ENCODE data around the gene IRS2. TPM values are rescaled to one million over a fixed set of nuclear protein-coding genes. Genes with fewer than 3 reads are reported as not detected.

The IRS2 gene
- total RNA-seq, 1 experiment from 2014 or later = not detected

- Histone ChIP-seq H3K27me3 (ENCODE audit: low read length) (no peaks in the 10 kb centered on the region), H3K79me2 (ENCODE audit: low read length) (no peaks in the 10 kb centered on the region), H3K4me3 (ENCODE audit: low read length) (no peak overlapping the region)
Measured at GRCh38 chr13:109809216-109809932, 23.0 kb upstream of the IRS2 start.

GRCh38 chr13:109807345-109807744, 21.0 kb upstream of the IRS2 start:
- no peak overlapping the region for H3K9ac ChIP-seq (ENCODE audit: low read length)
- no peak overlapping the region for H2AFZ ChIP-seq (ENCODE audit: low read length)
- no peak for DNase-seq
- no peaks in the 10 kb centered on the region for H3K79me2 ChIP-seq (ENCODE audit: low read length)
- no peaks in the 10 kb centered on the region for H3K27me3 ChIP-seq (ENCODE audit: low read length)
- no peaks in the 10 kb centered on the region for H3K4me1 ChIP-seq (ENCODE audit: low read length)
- no peaks in the 10 kb centered on the region for H3K9me2 ChIP-seq (replicated peaks; ENCODE audit: insufficient read depth, low read length)
- H3K36me3 ChIP-seq (ENCODE audit: insufficient read depth, low read length) = no peaks in the 10 kb centered on the region
- no peaks in the 10 kb centered on the region for H3K9me3 ChIP-seq (ENCODE audit: low read length)
- H4K20me1 ChIP-seq (ENCODE audit: insufficient read depth, low read depth, low read length) = no peaks in the 10 kb centered on the region
- no peak overlapping the region for H3K27ac ChIP-seq (ENCODE audit: low read length)
- H3K4me2 ChIP-seq (ENCODE audit: low read depth, low read length, poor library complexity, severe bottlenecking) = no peak overlapping the region
- H3K4me3 ChIP-seq (ENCODE audit: low read length) = no peak overlapping the region

More at GRCh38 chr13:109809216-109809932, 23.0 kb upstream of the IRS2 start:
- H3K9me3 ChIP-seq (ENCODE audit: low read length) = no peaks in the 10 kb centered on the region
- no peaks in the 10 kb centered on the region for H3K4me1 ChIP-seq (ENCODE audit: low read length)
- no peaks in the 10 kb centered on the region for H4K20me1 ChIP-seq (ENCODE audit: insufficient read depth, low read depth, low read length)
- no peak overlapping the region for H2AFZ ChIP-seq (ENCODE audit: low read length)
- no peak overlapping the region for H3K4me2 ChIP-seq (ENCODE audit: low read depth, low read length, poor library complexity, severe bottlenecking)
- H3K36me3 ChIP-seq (ENCODE audit: insufficient read depth, low read length) = no peaks in the 10 kb centered on the region
- no peak for DNase-seq
- no peak overlapping the region for H3K27ac ChIP-seq (ENCODE audit: low read length)
- no peak overlapping the region for H3K9ac ChIP-seq (ENCODE audit: low read length)
- H3K9me2 ChIP-seq (replicated peaks; ENCODE audit: insufficient read depth, low read length) = no peaks in the 10 kb centered on the region

GRCh38 chr13:109804654-109805053, 18.3 kb upstream of the IRS2 start:
- H3K9me2 ChIP-seq (replicated peaks; ENCODE audit: insufficient read depth, low read length) = no peaks in the 10 kb centered on the region
- no peak overlapping the region for H3K4me3 ChIP-seq (ENCODE audit: low read length)
- no peaks in the 10 kb centered on the region for H4K20me1 ChIP-seq (ENCODE audit: insufficient read depth, low read depth, low read length)
- H3K36me3 ChIP-seq (ENCODE audit: insufficient read depth, low read length) = no peaks in the 10 kb centered on the region
- H3K9ac ChIP-seq (ENCODE audit: low read length) = no peak overlapping the region
- H3K4me1 ChIP-seq (ENCODE audit: low read length) = no peaks in the 10 kb centered on the region
- no peaks in the 10 kb centered on the region for H3K9me3 ChIP-seq (ENCODE audit: low read length)
- no peak overlapping the region for H3K4me2 ChIP-seq (ENCODE audit: low read depth, low read length, poor library complexity, severe bottlenecking)
- no peak overlapping the region for H2AFZ ChIP-seq (ENCODE audit: low read length)
- no peaks in the 10 kb centered on the region for H3K27me3 ChIP-seq (ENCODE audit: low read length)
- H3K27ac ChIP-seq (ENCODE audit: low read length) = no peak overlapping the region
- no peaks in the 10 kb centered on the region for H3K79me2 ChIP-seq (ENCODE audit: low read length)
- no peak for DNase-seq

- Histone ChIP-seq H3K4me2 (ENCODE audit: low read depth, low read length, poor library complexity, severe bottlenecking) (no peak overlapping the region), H3K4me3 (ENCODE audit: low read length) (no peak overlapping the region), H3K9ac (ENCODE audit: low read length) (no peak overlapping the region), H3K9me2 (replicated peaks; ENCODE audit: insufficient read depth, low read length) (no peaks in the 10 kb centered on the region), H3K9me3 (ENCODE audit: low read length) (no peaks in the 10 kb centered on the region), H4K20me1 (ENCODE audit: insufficient read depth, low read depth, low read length) (no peaks in the 10 kb centered on the region), H2AFZ (ENCODE audit: low read length) (no peak overlapping the region), H3K27me3 (ENCODE audit: low read length) (no peaks in the 10 kb centered on the region), H3K27ac (ENCODE audit: low read length) (no peak overlapping the region), H3K4me1 (ENCODE audit: low read length) (no peaks in the 10 kb centered on the region), H3K36me3 (ENCODE audit: insufficient read depth, low read length) (no peaks in the 10 kb centered on the region), H3K79me2 (ENCODE audit: low read length) (no peaks in the 10 kb centered on the region)
- DNase-seq = no peak
Measured at GRCh38 chr13:109803825-109804224, 17.4 kb upstream of the IRS2 start.

- H3K27me3 ChIP-seq (ENCODE audit: low read length) = no peaks in the 10 kb centered on the region
- no peak for DNase-seq
- no peak overlapping the region for H2AFZ ChIP-seq (ENCODE audit: low read length)
- no peaks in the 10 kb centered on the region for H3K9me3 ChIP-seq (ENCODE audit: low read length)
- H3K36me3 ChIP-seq (ENCODE audit: insufficient read depth, low read length) = no peaks in the 10 kb centered on the region
- H4K20me1 ChIP-seq (ENCODE audit: insufficient read depth, low read depth, low read length) = no peaks in the 10 kb centered on the region
- H3K27ac ChIP-seq (ENCODE audit: low read length) = no peak overlapping the region
- H3K4me1 ChIP-seq (ENCODE audit: low read length) = no peaks in the 10 kb centered on the region
- no peak overlapping the region for H3K9ac ChIP-seq (ENCODE audit: low read length)
- H3K9me2 ChIP-seq (replicated peaks; ENCODE audit: insufficient read depth, low read length) = no peaks in the 10 kb centered on the region
- H3K4me2 ChIP-seq (ENCODE audit: low read depth, low read length, poor library complexity, severe bottlenecking) = no peak overlapping the region
- H3K79me2 ChIP-seq (ENCODE audit: low read length) = no peaks in the 10 kb centered on the region
- no peak overlapping the region for H3K4me3 ChIP-seq (ENCODE audit: low read length)
Measured at GRCh38 chr13:109802936-109803335, 16.6 kb upstream of the IRS2 start.

GRCh38 chr13:109795011-109795410, 8.6 kb upstream of the IRS2 start:
- Histone ChIP-seq H2AFZ (ENCODE audit: low read length) (no peak overlapping the region), H3K4me3 (ENCODE audit: low read length) (no peak overlapping the region), H3K27me3 (ENCODE audit: low read length) (no peaks in the 10 kb centered on the region), H3K9me3 (ENCODE audit: low read length) (no peaks in the 10 kb centered on the region), H3K9ac (ENCODE audit: low read length) (no peak overlapping the region), H3K9me2 (replicated peaks; ENCODE audit: insufficient read depth, low read length) (no peaks in the 10 kb centered on the region), H3K36me3 (ENCODE audit: insufficient read depth, low read length) (no peaks in the 10 kb centered on the region), H3K27ac (ENCODE audit: low read length) (no peak overlapping the region), H3K4me2 (ENCODE audit: low read depth, low read length, poor library complexity, severe bottlenecking) (no peak overlapping the region), H3K79me2 (ENCODE audit: low read length) (no peaks in the 10 kb centered on the region), H4K20me1 (ENCODE audit: insufficient read depth, low read depth, low read length) (no peaks in the 10 kb centered on the region), H3K4me1 (ENCODE audit: low read length) (no peaks in the 10 kb centered on the region)
- DNase-seq = no peak

GRCh38 chr13:109794095-109794494, 7.7 kb upstream of the IRS2 start:
- no peaks in the 10 kb centered on the region for H3K36me3 ChIP-seq (ENCODE audit: insufficient read depth, low read length)
- no peaks in the 10 kb centered on the region for H3K9me2 ChIP-seq (replicated peaks; ENCODE audit: insufficient read depth, low read length)
- H2AFZ ChIP-seq (ENCODE audit: low read length) = no peak overlapping the region
- no peaks in the 10 kb centered on the region for H3K9me3 ChIP-seq (ENCODE audit: low read length)
- H3K4me3 ChIP-seq (ENCODE audit: low read length) = no peak overlapping the region
- no peaks in the 10 kb centered on the region for H3K79me2 ChIP-seq (ENCODE audit: low read length)
- DNase-seq = no peak
- no peak overlapping the region for H3K9ac ChIP-seq (ENCODE audit: low read length)
- no peaks in the 10 kb centered on the region for H4K20me1 ChIP-seq (ENCODE audit: insufficient read depth, low read depth, low read length)
- no peak overlapping the region for H3K27ac ChIP-seq (ENCODE audit: low read length)
- H3K4me1 ChIP-seq (ENCODE audit: low read length) = no peaks in the 10 kb centered on the region
- H3K4me2 ChIP-seq (ENCODE audit: low read depth, low read length, poor library complexity, severe bottlenecking) = no peak overlapping the region
- no peaks in the 10 kb centered on the region for H3K27me3 ChIP-seq (ENCODE audit: low read length)

- Histone ChIP-seq H3K9me3 (ENCODE audit: low read length) (no peaks in the 10 kb centered on the region), H4K20me1 (ENCODE audit: insufficient read depth, low read depth, low read length) (no peaks in the 10 kb centered on the region), H3K27ac (ENCODE audit: low read length) (no peak overlapping the region), H3K4me3 (ENCODE audit: low read length) (no peak overlapping the region), H3K27me3 (ENCODE audit: low read length) (no peaks in the 10 kb centered on the region), H3K36me3 (ENCODE audit: insufficient read depth, low read length) (no peaks in the 10 kb centered on the region), H3K9me2 (replicated peaks; ENCODE audit: insufficient read depth, low read length) (no peaks in the 10 kb centered on the region), H3K9ac (ENCODE audit: low read length) (no peak overlapping the region), H2AFZ (ENCODE audit: low read length) (no peak overlapping the region), H3K4me2 (ENCODE audit: low read depth, low read length, poor library complexity, severe bottlenecking) (no peak overlapping the region), H3K4me1 (ENCODE audit: low read length) (no peaks in the 10 kb centered on the region), H3K79me2 (ENCODE audit: low read length) (no peaks in the 10 kb centered on the region)
- DNase-seq = no peak
Measured at GRCh38 chr13:109792416-109793059, 6.2 kb upstream of the IRS2 start.

Measured in Karpas-422 (cell line).